HG02763 (cell line): ENCODE data around the gene TOR1A.
"Not testable (repeated sequence)": the region's sequence is repeated elsewhere in the genome, so short reads cannot be mapped to it uniquely, and the experiment has no call there.

Experiments
- ATAC-seq: cut with Tn5 transposase; IDR thresholded peaks from one replicate; pipeline ENCODE4 v1.9.1; 2021; ENCODE audit warnings: mild to moderate bottlenecking, moderate library complexity; ENCODE audit not compliant: unreplicated experiment

TOR1A gene

GRCh38 chr9:129783516-129784361 lies 40.2 kb downstream of the TOR1A start:
- no peak for ATAC-seq

GRCh38 chr9:129781981-129782380 lies 42.0 kb downstream of the TOR1A start:
- no peak for ATAC-seq

GRCh38 chr9:129781131-129781530 lies 42.8 kb downstream of the TOR1A start:
- ATAC-seq, result no peak

GRCh38 chr9:129779560-129780190 lies 44.3 kb downstream of the TOR1A start:
- ATAC-seq, result no peak

GRCh38 chr9:129778469-129778868 lies 45.5 kb downstream of the TOR1A start:
- ATAC-seq, result no peak

- ATAC-seq, result no peak
These were observed 46.2 kb downstream of the TOR1A start for GRCh38 chr9:129777769-129778130.

- no peak for ATAC-seq
These were observed 46.8 kb downstream of the TOR1A start for GRCh38 chr9:129776938-129777768.

GRCh38 chr9:129776566-129776937 lies 47.4 kb downstream of the TOR1A start:
- ATAC-seq, result no peak

- ATAC-seq, result not testable (repeated sequence)
These were observed 47.8 kb downstream of the TOR1A start for GRCh38 chr9:129776096-129776495.

GRCh38 chr9:129775448-129775798 lies 48.5 kb downstream of the TOR1A start:
- no peak for ATAC-seq

- no peak for ATAC-seq
These were observed 49.0 kb downstream of the TOR1A start for GRCh38 chr9:129774791-129775447.

GRCh38 chr9:129773262-129774048 lies 50.5 kb downstream of the TOR1A start:
- no peak for ATAC-seq

GRCh38 chr9:129770741-129771140 lies 53.2 kb downstream of the TOR1A start:
- no peak for ATAC-seq

GRCh38 chr9:129769669-129770068 lies 54.3 kb downstream of the TOR1A start:
- no peak for ATAC-seq

GRCh38 chr9:129768486-129768885 lies 55.5 kb downstream of the TOR1A start:
- ATAC-seq, result no peak

- ATAC-seq, result no peak
These were observed 58.1 kb downstream of the TOR1A start for GRCh38 chr9:129765764-129766317.

- no peak for ATAC-seq
These were observed 60.7 kb downstream of the TOR1A start for GRCh38 chr9:129762985-129763926.
